CD4-positive, alpha-beta T cell treated with Interleukin-4 for 4 hours (primary cell): ENCODE measurements around the gene TMEM89.

Source experiments
- DNase-seq: peaks from one replicate; pipeline ENCODE4 v3.0.0-alpha.2; 2020

Gene TMEM89

GRCh38 chr3:48585411-48585810 is 36.2 kb downstream of the TMEM89 start:
- DNase-seq: no peak

- no peak for DNase-seq
Observed at GRCh38 chr3:48584836-48585235, 36.7 kb downstream of the TMEM89 start.

- DNase-seq: no peak
Observed at GRCh38 chr3:48581621-48582481, 39.7 kb downstream of the TMEM89 start.

DNA sequence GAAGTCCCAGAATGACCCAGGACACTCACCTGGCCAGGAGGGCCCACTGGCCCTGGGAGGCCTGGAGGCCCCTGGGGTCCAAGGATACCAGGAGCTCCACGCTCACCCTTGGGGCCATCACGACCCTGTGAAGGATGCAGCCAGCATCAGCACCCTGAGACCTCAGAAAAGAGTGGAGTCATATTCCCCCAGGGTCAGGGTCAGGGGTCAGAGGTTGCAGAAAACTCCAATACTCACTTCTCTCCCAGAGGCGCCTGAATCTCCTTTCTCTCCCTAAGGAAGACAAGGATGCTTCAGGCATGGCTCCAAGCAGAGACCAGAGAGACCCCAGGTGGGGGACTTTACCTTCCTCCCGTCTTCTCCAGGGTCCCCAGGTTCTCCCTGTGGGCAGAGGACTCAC is 44.9 kb downstream of the TMEM89 start:
- no peak for DNase-seq

GRCh38 chr3:48575366-48575765 is 46.2 kb downstream of the TMEM89 start:
- DNase-seq: no peak

DNA sequence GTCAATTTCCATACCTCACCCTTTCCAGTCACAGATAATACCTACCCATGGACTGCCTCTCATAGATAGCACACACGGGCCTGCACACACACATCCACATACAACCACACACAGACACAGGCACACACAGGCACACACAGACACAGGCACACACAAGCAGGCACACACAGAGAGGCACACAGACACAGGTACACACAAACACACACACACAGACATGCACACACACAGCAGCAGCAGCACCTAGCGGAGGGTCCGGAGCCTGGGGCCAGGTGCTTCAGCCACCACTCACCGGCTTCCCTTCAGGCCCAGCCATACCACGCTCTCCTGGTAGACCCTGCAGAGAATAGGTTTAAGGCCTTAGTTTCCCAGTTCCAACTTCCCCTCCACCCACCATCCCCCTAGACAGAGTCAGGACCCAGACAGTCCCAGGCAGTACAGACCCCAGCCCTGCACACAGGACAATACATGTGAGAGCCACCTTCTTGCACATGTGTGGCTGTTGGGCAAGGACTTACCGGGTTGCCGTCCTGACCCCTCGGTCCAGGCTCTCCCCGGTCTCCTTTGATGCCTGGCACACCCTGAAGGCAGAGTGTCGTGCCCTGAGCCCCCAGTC is 47.5 kb downstream of the TMEM89 start:
- DNase-seq: no peak

GRCh38 chr3:48572517-48572916 is 49.1 kb downstream of the TMEM89 start:
- no peak for DNase-seq

DNA sequence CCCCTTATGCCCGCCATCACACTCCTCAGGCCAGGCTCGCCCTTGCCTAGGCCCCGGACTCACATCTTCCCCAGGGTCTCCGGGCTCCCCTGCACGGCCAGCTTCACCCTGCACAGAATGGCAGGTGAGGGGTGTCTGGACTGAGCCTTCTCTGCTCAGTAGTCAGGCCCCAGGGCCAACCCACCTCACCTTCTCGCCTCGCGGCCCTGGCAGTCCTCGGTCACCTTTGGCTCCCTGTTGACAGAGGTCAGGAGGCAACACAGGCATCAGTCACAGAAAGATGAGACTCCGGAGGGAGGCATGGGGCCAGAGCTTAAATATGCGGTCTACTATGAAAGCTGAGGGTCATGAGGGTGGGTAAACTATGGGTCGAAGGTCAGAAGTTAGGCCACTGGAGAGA is 49.6 kb downstream of the TMEM89 start:
- DNase-seq: no peak
